Measurements from ENCODE around the gene NECAB3. TPM values are rescaled to one million over a fixed set of nuclear protein-coding genes. Genes with fewer than 3 reads are reported as not detected.
"Not testable (repeated sequence)": the region's sequence is repeated elsewhere in the genome, so short reads cannot be mapped to it uniquely, and the experiment has no call there.

NECAB3 gene
- total and polyA plus RNA-seq, 4 donors, result 10.6 to 53.1 (median 23.3) TPM

DNA sequence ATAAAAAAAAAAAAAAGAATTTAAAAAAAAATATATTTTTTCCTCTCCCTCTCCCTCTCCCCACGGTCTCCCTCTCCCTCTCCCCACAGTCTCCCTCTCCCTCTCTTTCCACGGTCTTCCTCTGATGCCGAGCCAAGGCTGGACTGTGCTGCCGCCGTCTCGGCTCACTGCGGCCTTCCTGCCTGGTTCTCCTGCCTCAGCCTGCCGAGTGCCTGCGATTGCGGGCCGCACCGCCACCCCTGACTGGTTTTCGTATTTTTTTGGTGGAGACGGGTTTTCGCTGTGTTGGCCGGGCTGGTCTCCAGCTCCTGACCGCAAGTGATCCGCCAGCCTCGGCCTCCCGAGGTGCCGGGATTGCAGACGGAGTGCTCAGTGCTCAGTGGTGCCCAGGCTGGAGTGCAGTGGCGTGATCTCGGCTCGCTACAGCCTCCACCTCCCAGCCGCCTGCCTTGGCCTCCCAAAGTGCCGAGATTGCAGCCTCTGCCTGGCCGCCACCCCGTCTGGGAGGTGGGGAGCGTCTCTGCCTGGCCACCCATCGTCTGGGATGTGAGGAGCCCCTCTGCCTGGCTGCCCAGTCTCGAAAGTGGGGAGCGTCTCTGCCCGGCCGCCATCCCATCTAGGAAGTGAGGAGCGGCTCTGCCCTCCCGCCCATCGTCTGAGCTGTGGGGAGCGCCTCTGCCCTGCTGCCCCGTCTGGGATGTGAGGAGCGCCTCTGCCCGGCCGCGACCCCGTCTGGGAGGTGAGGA, 26.6 kb upstream of the NECAB3 start:
- ATAC-seq (ENCODE audit: low FRiP score); H3K36me3 ChIP-seq (ENCODE audit: control insufficient read depth in 1 of 2, insufficient read depth in 2 of 2, low read length in 1 of 2); H3K27ac ChIP-seq (ENCODE audit: low read depth in 1 of 2, low read length in 2 of 2); H3K9me3 ChIP-seq (ENCODE audit: control insufficient read depth, low read length); H3K27me3 ChIP-seq (ENCODE audit: control insufficient read depth in 1 of 2, insufficient read depth in 2 of 2, low read length in 1 of 2); intact Hi-C loops (cut with DNase I); H3K4me3 ChIP-seq (ENCODE audit: low read length in 2 of 2); DNase-seq; H3K4me1 ChIP-seq (ENCODE audit: control insufficient read depth in 1 of 2, insufficient read depth in 2 of 2, low read length in 2 of 2): not testable (repeated sequence)
- WGBS, 2 donors, result 94 to 95% methylated on average over 42 to 45 of the region's 45 CpGs

DNA sequence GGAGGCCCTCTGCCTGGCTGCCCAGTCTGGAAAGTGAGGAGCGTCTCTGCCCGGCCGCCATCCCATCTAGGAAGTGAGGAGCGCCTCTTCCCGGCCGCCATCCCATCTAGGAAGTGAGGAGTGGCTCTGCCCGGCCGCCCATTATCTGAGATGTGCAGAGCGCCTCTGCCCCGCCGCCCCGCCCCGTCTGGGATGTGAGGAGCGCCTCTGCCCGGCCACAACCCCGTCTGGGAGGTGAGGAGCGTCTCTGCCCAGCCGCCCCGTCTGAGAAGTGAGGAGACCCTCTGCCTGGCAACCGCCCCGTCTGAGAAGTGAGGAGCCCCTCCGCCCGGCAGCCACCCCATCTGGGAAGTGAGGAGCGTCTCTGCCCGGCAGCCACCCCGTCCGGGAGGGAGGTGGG, 24.7 kb upstream of the NECAB3 start:
- H3K4me1 ChIP-seq (ENCODE audit: control insufficient read depth in 1 of 2, insufficient read depth in 2 of 2, low read length in 2 of 2); H3K36me3 ChIP-seq (ENCODE audit: control insufficient read depth in 1 of 2, insufficient read depth in 2 of 2, low read length in 1 of 2); H3K4me3 ChIP-seq (ENCODE audit: low read length in 2 of 2); intact Hi-C loops (cut with DNase I); DNase-seq; H3K27me3 ChIP-seq (ENCODE audit: control insufficient read depth in 1 of 2, insufficient read depth in 2 of 2, low read length in 1 of 2); H3K27ac ChIP-seq (ENCODE audit: low read depth in 1 of 2, low read length in 2 of 2); H3K9me3 ChIP-seq (ENCODE audit: control insufficient read depth, low read length); ATAC-seq (ENCODE audit: low FRiP score): not testable (repeated sequence)
- 91 to 92% methylated on average over 17 to 21 of the region's 27 CpGs for WGBS, 2 donors

DNA sequence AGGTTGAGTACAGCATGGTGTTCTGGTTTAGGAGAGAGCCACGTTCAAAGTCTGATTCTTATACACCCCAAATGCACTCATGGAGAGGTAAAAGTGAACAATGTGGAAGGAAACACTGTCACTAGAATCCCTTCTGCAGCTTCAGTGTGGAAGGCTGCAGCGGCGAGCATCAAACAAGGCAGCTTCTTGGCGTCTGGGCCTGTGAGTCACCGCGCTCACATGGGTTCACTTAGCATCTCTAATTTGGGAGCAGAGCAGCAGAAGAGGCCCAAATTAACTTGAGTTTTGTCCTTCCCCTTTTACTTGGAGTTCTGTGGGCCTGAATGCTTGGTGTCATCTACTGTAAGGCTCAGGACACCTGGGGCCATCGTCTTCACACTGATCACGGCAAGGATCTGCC, 22.9 kb upstream of the NECAB3 start:
- no peak overlapping the region for H3K4me3 ChIP-seq (ENCODE audit: low read length in 2 of 2)
- no peaks in the 10 kb centered on the region for H3K36me3 ChIP-seq (ENCODE audit: control insufficient read depth in 1 of 2, insufficient read depth in 2 of 2, low read length in 1 of 2)
- no peaks in the 10 kb centered on the region for H3K9me3 ChIP-seq (ENCODE audit: control insufficient read depth, low read length)
- DNase-seq, result peak; percentile 86 to 87
- WGBS, 2 donors, result 26 to 35% methylated on average over 8 of the region's 8 CpGs
- H3K27me3 ChIP-seq (ENCODE audit: control insufficient read depth in 1 of 2, insufficient read depth in 2 of 2, low read length in 1 of 2), result no peaks in the 10 kb centered on the region
- H3K4me1 ChIP-seq (ENCODE audit: control insufficient read depth in 1 of 2, insufficient read depth in 2 of 2, low read length in 2 of 2), result peaks cover 0 to 2% of the 10 kb centered on the region in 2 donors
- no peak overlapping the region for H3K27ac ChIP-seq (ENCODE audit: low read depth in 1 of 2, low read length in 2 of 2)
- intact Hi-C loops (cut with DNase I), result no loop called here
- peak; percentile 84 for ATAC-seq (ENCODE audit: low FRiP score)

DNA sequence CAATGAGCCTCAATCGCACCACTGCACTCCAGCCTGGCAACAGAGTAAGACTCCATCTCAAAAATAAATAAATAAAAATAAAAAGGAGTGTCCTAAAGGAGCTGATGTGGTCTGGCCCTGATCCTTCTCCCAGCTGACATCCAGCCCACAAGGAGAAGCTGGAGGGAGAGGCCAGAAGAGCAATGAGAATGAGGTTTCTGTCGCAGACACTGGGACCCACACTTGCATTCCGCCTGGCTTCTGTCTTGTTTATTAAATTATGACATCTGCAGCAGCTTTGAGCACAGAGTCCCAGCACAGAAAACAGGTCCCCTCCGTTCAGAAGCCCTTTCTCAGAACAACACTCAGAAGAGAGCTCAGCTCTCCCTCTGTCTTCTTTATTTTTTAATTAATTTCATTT, 22.2 kb upstream of the NECAB3 start:
- ATAC-seq (ENCODE audit: low FRiP score), result no peak
- Histone ChIP-seq H3K4me3 (ENCODE audit: low read length in 2 of 2) (no peak overlapping the region), H3K36me3 (ENCODE audit: control insufficient read depth in 1 of 2, insufficient read depth in 2 of 2, low read length in 1 of 2) (no peaks in the 10 kb centered on the region), H3K9me3 (ENCODE audit: control insufficient read depth, low read length) (no peaks in the 10 kb centered on the region), H3K4me1 (ENCODE audit: control insufficient read depth in 1 of 2, insufficient read depth in 2 of 2, low read length in 2 of 2) (peaks cover 0 to 2% of the 10 kb centered on the region in 2 donors), H3K27me3 (ENCODE audit: control insufficient read depth in 1 of 2, insufficient read depth in 2 of 2, low read length in 1 of 2) (no peaks in the 10 kb centered on the region), H3K27ac (ENCODE audit: low read depth in 1 of 2, low read length in 2 of 2) (no peak overlapping the region)
- DNase-seq, result no peak
- intact Hi-C loops (cut with DNase I), result no loop called here
- WGBS, 2 donors, result 91 to 92% methylated on average over 4 of the region's 4 CpGs

DNA sequence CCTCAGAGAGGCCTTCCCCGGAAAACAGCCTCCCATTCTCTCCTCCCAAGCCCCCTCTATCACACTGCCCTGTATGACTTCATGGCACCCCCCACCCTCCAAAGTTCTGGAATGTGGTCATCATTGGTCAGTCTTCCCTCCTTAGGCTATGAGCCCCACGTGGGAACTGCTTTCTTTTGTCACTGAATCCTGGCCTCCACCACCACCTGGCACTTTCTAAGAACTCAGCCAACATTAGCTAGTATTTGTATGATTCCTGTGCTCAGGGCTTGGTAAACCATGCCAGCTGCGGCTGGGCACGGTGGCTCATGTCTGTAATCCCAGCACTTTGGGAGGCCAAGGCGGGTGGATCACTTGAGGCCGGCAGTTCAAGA, 20.4 kb upstream of the NECAB3 start:
- DNase-seq (no peak), ATAC-seq (ENCODE audit: low FRiP score) (no peak)
- Histone ChIP-seq H3K4me3 (ENCODE audit: low read length in 2 of 2) (no peak overlapping the region), H3K27ac (ENCODE audit: low read depth in 1 of 2, low read length in 2 of 2) (peak overlapping the region in 1 of 2 donors; percentile 73), H3K4me1 (ENCODE audit: control insufficient read depth in 1 of 2, insufficient read depth in 2 of 2, low read length in 2 of 2) (peaks cover 0 to 2% of the 10 kb centered on the region in 2 donors), H3K9me3 (ENCODE audit: control insufficient read depth, low read length) (no peaks in the 10 kb centered on the region), H3K36me3 (ENCODE audit: control insufficient read depth in 1 of 2, insufficient read depth in 2 of 2, low read length in 1 of 2) (no peaks in the 10 kb centered on the region), H3K27me3 (ENCODE audit: control insufficient read depth in 1 of 2, insufficient read depth in 2 of 2, low read length in 1 of 2) (no peaks in the 10 kb centered on the region)
- intact Hi-C loops (cut with DNase I), result no loop called here
- WGBS, 2 donors, result 11 to 15% methylated on average over 6 of the region's 6 CpGs

DNA sequence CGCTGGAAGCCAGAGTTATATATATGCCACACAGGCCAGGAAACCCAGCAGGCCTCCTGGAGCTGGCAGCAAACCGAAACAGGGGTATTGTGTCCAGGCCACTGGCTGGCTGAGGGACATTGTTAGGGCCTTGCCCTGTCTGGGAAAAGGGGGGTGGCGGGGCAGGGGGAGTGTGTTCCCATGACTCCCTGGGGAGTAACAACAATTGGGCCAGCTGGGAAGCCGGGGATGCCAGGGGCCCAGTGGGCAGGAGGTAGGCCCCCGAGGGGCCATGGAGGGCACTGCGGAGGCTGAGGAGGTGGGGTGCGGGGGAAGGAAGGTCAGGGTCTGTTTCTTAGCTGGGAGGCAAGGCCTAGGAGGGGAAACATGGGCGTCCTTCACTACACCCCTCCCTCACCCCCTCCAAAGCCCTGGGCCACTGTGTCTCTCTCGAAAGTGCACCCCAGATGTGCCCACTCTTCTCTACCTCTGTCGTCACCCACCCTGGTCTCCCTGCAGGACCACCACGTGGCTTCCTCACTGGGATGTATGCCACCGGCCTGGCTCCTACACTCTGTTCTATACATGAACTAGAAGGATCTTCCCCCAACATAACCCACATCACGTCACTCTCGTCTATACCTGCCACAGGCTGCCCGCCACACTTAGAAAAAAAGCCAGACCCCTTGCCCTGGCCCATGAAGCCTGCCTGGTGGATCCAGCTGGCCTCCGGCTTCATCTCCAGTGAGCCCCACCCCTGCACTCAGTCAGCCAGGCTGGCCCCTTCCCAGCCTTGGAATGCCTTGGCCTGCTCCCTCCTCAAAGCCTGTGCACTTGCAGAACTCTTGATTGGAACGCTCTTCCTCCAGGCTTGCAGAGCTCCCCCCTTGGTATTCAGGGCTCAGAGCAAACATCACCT, 19.8 kb upstream of the NECAB3 start:
- peak in 1 of 2 donors; percentile 76 for DNase-seq
- peak overlapping the region; percentile 32 to 73 for H3K27ac ChIP-seq (ENCODE audit: low read depth in 1 of 2, low read length in 2 of 2)
- intact Hi-C loops (cut with DNase I), result no loop called here
- H3K27me3 ChIP-seq (ENCODE audit: control insufficient read depth in 1 of 2, insufficient read depth in 2 of 2, low read length in 1 of 2), result no peaks in the 10 kb centered on the region
- no peak overlapping the region for H3K4me3 ChIP-seq (ENCODE audit: low read length in 2 of 2)
- WGBS, 2 donors, result 14 to 22% methylated on average over 17 of the region's 17 CpGs
- H3K36me3 ChIP-seq (ENCODE audit: control insufficient read depth in 1 of 2, insufficient read depth in 2 of 2, low read length in 1 of 2), result no peaks in the 10 kb centered on the region
- H3K4me1 ChIP-seq (ENCODE audit: control insufficient read depth in 1 of 2, insufficient read depth in 2 of 2, low read length in 2 of 2), result peaks cover 0 to 2% of the 10 kb centered on the region in 2 donors
- H3K9me3 ChIP-seq (ENCODE audit: control insufficient read depth, low read length), result no peaks in the 10 kb centered on the region
- ATAC-seq (ENCODE audit: low FRiP score), result peak; percentile 79

DNA sequence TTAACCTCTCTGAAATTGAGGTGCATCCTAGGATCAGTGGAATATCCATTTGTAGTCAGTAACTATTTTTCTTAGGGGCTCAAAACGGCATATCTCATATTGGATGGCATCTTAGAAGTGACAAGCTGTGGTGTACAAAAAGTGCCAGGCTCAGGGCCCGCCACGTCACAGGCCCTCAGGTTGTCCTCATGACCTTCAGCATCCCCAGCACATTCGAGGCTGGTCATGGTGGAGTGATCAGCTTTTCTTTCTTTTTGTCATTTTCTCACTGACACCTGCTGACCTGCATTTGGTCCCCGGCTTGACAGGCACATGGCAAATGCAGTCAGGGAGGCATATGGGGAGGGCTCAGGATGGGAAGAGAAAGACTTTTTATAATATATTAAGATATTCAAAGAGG, 19.1 kb upstream of the NECAB3 start:
- Histone ChIP-seq H3K27me3 (ENCODE audit: control insufficient read depth in 1 of 2, insufficient read depth in 2 of 2, low read length in 1 of 2) (no peaks in the 10 kb centered on the region), H3K4me3 (ENCODE audit: low read length in 2 of 2) (no peak overlapping the region), H3K36me3 (ENCODE audit: control insufficient read depth in 1 of 2, insufficient read depth in 2 of 2, low read length in 1 of 2) (no peaks in the 10 kb centered on the region), H3K27ac (ENCODE audit: low read depth in 1 of 2, low read length in 2 of 2) (no peak overlapping the region), H3K4me1 (ENCODE audit: control insufficient read depth in 1 of 2, insufficient read depth in 2 of 2, low read length in 2 of 2) (peaks cover 0 to 2% of the 10 kb centered on the region in 2 donors), H3K9me3 (ENCODE audit: control insufficient read depth, low read length) (no peaks in the 10 kb centered on the region)
- intact Hi-C loops (cut with DNase I), result no loop called here
- DNase-seq, result no peak
- WGBS, 2 donors, result 47 to 49% methylated on average over 5 of the region's 5 CpGs
- no peak for ATAC-seq (ENCODE audit: low FRiP score)

DNA sequence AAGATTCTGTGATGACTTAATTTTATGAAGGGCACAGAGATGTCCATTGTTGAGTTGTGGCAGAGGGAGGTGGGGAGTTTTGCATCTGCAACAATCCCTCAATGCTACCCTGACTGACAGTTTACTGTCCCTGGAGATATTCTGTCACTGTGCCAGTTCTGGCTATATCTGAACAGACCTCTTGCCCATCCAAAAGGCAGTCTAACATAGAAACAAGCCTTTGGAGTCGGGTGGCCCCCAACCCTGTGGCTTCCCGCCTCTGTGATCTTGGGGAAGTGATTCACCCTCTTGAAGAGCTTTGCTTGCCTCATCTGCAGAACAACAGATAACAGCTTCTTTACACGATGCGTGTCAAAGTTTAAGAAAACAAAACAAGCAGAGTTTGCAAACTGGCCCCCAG, 15.7 kb upstream of the NECAB3 start:
- no peaks in the 10 kb centered on the region for H3K27me3 ChIP-seq (ENCODE audit: control insufficient read depth in 1 of 2, insufficient read depth in 2 of 2, low read length in 1 of 2)
- H3K4me3 ChIP-seq (ENCODE audit: low read length in 2 of 2), result no peak overlapping the region
- H3K9me3 ChIP-seq (ENCODE audit: control insufficient read depth, low read length), result no peaks in the 10 kb centered on the region
- 68 to 69% methylated on average over 4 of the region's 4 CpGs for WGBS, 2 donors
- no peak for DNase-seq
- H3K4me1 ChIP-seq (ENCODE audit: control insufficient read depth in 1 of 2, insufficient read depth in 2 of 2, low read length in 2 of 2), result no peaks in the 10 kb centered on the region
- intact Hi-C loops (cut with DNase I), result loop anchor here in 1 of 2 donors (5.0 kb wide), 1 partner anchor 32 kb away; the partner anchor contains the start of gene PXMP4
- no peaks in the 10 kb centered on the region for H3K36me3 ChIP-seq (ENCODE audit: control insufficient read depth in 1 of 2, insufficient read depth in 2 of 2, low read length in 1 of 2)
- no peak for ATAC-seq (ENCODE audit: low FRiP score)
- no peak overlapping the region for H3K27ac ChIP-seq (ENCODE audit: low read depth in 1 of 2, low read length in 2 of 2)
